Effector CD8-positive, alpha-beta T cell (primary cell): ENCODE data around the gene ASZ1.

Experiments
- DNase-seq: peaks from one replicate; lab custom pipeline; 2025; lab: John Stamatoyannopoulos, UW

Gene ASZ1

DNA sequence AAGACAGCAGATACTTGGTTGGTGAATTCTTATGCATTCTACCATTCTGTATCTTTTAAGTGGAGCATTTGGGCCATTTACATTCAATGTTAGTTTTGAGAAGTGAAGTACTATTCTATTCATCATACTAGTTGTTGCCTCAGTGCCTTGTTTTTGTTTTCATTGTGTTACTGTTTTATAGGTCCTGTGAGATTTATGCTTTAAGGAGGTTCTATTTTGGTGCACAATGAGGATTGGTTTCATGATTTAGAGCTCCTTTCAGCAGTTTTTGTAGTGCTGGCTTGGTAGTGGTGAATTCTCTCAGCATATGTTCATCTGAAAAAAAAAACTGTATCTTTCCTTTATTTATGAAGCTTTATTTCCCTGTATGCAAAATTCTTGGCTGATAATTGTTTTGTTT is 81.1 kb downstream of the ASZ1 start:
- DNase-seq, result no peak

DNA sequence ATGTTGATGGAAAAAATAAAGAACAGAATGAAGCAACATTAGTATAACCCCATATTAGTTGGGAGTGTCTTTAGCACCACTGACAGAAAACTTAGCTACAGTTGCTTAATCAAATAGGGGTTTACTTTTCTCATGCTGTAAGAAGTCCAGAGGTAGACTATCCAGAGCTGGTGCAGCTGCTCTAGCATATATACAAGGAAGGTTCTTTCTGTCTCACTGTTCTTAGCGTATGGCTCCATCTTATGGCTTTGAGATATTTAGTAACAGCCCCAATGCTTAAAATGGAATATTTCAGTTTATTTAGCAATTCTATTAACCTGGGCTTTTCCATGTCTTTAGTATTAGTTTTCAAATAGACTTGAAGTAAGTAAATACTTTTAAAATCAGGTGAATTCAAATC is 89.3 kb downstream of the ASZ1 start:
- no peak for DNase-seq

DNA sequence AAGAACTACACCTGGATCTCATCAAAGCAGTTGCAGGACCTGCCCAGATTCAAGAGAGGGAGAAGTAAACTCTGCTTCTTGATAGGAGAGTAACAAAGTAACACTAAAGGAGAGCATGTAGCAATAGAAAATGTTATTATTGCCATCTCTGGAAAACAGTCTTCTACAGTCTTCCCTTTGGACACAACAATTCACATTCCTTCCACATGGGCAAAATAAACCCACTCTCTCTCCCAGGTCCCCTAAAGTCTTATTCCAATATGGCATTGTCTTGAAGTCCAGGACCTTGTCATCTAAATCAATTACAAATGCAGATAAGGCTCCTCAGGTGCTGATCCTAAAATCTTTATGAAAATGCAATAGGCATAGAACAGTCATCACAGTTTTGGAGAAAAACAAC is 94.1 kb downstream of the ASZ1 start:
- no peak for DNase-seq

DNA sequence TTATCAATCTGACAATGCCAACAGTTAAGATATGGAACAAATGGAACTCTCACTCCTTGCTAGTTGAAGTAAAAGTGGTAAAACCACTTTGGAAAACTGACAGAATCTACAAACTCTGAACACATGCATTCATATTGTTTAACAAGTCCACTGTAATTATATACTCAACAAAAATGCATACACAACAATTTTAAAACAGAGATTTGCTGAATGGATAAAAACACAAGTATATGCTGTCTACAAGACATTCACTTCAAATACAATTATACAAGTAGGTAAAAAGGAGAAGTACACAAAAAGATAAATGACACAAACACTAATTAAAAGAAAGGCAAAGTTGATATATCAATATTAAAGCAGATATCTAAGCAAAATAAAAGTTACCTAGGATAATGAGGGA is 95.3 kb downstream of the ASZ1 start:
- DNase-seq, result no peak

DNA sequence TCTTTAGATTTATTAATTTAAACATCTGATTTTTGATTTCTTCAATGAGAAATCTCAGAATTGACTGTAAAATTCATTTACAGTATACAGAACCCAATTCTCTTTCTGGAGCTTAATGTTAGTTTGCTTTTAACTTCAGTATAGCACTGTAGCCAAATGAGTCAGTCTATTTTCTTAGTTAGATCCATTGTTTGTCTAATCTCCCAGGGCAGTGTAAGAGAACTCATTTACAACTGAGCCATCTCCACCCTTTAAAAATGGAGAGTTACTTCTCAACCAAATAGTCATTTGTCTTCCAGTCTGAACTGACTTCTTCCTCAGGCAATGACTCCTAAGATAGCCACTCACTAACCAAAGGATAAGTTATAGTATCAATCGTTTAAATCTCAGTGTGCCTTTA is 101.5 kb downstream of the ASZ1 start:
- no peak for DNase-seq

DNA sequence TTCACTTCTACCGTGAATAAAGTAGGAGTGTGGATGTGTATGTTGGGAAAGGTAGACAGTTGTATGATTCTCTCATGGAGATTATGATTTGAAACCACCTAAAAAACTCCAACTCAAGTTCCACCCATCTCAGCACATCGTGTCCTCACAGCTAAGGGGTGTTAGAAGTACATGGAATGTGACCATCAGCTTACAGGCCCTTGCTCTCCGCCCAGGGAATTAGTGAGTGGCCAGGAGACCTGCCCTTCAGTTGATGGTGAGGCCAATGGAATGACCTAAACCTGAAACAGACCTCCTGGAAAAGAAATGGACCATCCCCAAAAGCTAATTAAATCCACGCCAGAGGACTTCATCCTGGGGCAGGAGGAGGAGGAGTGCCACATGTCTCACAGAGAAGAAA is 102.3 kb downstream of the ASZ1 start:
- no peak for DNase-seq

DNA sequence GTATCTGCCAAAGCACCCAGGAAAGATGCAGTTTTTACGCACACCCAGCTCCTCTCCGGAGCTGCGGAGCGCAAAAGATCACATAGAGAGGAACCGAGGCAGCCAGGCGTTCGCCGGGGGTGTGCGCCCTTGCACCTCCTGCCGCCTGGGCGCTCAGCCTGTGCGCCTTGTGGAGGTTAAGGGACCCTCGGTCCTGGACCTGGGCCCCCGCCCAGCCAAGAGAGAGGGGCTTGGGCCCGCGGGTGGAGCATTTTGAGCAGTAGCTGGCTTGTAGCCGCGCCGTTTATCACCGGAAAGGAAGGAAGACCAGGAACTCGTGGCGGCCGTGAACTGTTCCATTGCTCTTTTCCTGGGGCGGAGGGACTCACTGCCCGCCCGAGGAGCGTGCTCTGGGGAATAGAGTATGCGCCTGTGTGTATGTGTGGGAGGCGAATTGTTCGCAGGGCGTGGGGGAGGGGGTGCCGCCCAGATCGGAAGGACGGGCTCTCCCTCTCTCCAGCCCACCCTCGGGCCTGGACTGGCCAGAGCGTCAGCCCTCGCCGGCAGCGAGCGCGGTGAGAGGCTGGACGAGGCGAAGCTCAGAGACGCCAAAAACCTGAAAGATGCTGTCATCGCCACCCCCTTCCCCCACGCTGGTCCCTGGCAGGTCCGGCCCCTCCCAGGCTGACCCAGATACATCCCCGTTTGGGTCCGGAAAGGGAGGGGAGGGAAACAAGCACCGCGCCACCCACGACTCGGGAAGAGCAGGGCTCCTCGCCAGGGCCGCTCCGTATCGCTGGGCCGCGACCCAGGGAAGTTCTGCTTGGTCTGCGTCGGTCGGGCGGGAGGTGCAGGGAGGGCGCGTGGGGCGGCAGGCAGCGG is 103.2 kb downstream of the ASZ1 start:
- no peak for DNase-seq

DNA sequence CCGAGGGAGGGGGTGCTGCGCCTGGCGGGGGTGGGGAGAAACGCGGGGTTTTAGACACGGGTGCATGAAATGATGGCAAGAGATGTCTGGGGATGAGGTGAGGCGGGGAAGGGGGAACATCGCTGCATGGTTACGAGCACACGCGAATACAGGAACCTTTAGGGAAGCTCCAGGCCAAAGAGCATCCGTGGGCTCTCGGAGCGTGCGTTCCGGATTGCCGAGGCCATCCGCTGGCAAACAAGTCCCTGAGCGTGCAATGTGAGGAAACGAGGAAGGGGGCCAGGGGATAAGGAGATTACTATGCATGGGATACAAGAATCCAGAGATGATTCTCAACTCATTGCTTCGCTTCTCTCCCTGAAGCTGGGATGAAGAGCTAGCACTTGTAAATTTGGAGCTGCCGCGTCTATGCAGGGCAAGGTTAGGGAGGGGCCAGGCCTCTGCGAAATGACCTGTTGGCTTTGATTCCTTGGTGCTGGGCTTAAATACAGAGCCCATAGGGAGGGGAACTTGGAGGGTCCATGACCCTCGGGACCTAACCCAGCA is 103.9 kb downstream of the ASZ1 start:
- no peak for DNase-seq

DNA sequence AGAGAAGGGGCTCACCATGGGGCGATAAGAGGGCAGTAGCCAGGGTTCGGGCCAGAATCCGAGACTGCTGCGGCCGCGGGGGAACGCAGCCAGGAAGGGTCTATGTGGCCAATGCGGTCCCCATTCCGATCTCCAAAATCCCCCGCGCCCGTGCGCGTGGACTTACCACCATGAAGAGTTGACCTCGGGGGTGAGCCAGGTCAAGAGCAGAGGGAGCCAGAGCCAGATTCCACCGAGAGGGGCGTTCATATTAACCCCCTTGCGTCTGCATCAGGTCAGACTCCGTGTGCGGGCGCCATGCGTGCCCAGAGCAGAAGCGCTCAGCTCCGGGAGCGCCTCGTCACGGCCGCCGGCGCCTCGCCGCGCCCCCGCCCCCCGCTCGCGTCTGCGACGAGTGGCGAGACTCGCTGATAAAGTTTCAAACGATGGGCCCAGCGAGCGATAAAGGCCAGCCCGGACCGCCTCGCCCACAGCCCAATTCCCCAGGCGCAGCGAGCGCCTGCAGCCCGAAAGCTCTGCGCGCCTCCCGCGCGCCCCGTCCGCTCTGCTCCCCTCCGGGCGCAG is 104.5 kb downstream of the ASZ1 start, which contains the start of gene WNT2:
TSS of gene WNT2 (minus strand) at position 318 of the 564 bp plus-strand sequence. CDS start at position 249, 69 bp downstream.
- DNase-seq, result no peak

DNA sequence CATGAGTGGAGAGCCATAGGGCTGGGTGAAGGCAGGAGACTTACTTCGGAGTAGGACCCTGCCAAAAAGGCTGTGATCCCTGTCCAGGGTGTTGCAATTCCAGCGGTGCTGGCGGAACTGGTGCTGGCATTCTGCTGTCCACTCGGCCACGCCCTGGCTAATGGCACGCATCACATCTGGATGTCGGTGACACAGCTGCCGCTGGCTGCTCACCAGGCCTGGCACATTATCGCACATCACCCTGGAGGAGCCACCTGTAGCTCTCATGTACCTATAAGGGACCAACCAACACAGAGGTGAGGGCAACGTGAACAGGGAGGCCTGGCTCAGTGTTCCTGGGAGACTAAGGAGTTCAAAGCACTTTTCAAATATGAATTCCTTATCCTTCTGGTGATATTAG is 106.8 kb downstream of the ASZ1 start:
- DNase-seq, result no peak

DNA sequence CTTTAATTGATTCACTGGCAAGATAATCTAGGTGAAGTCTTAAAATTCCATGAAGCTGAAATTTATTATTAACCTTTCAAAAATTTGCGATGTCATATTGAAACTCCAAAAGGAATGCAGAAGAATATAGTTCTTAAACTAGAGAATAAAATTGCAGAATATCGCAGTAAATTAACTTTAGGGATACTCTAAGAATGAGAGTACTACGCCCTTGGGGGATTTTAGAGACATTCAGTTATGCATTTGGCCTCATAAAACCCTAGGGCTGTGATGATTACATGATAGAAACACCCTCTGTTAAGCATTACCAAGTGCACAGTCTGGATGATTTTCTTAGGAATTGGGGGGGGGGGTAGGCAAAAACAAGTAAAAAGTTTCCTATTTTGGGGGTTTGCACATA is 108.1 kb downstream of the ASZ1 start:
- no peak for DNase-seq

DNA sequence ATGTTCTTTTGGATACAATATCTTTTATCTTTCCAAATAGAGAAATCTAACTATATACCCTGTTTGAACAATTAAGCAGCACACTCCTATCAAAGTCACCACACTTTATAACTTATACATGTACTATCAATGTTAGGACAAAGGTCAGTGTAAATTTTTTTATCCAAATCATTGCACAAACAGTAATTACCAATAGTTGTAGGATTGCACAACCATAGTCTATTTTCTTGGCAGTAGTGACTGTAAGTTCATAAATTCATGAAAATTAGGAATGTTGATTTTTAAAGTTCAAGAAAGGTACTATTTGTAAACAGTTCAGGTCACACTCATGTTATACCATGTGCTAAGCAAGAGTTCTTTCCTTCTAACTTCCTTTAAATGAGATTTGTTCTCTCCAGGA is 113.7 kb downstream of the ASZ1 start:
- no peak for DNase-seq
